GM21447 (cell line): ENCODE results near the gene SBF2.
A peak's percentile ranks its signal among the peaks of the same experiment; 100 is the strongest.
"Not testable (repeated sequence)": the region's sequence is repeated elsewhere in the genome, so short reads cannot be mapped to it uniquely, and the experiment has no call there.

Experiments
- ATAC-seq: cut with Tn5 transposase; IDR thresholded peaks from one replicate; pipeline ENCODE4 v1.9.1; 2021; ENCODE audit not compliant: unreplicated experiment

Gene SBF2

GRCh38 chr11:9962722-9963121 is 331.3 kb downstream of the SBF2 start:
- peak; percentile 97 for ATAC-seq

- no peak for ATAC-seq
Observed at GRCh38 chr11:9957072-9957471, 336.9 kb downstream of the SBF2 start.

- ATAC-seq: no peak
Observed at GRCh38 chr11:9956483-9956882, 337.5 kb downstream of the SBF2 start.

GRCh38 chr11:9955391-9955790 is 338.6 kb downstream of the SBF2 start:
- ATAC-seq: no peak

- no peak for ATAC-seq
Observed at GRCh38 chr11:9953994-9954626, 339.9 kb downstream of the SBF2 start.

- no peak for ATAC-seq
Observed at GRCh38 chr11:9952511-9953196, 341.4 kb downstream of the SBF2 start.

GRCh38 chr11:9951807-9952206 is 342.2 kb downstream of the SBF2 start:
- no peak for ATAC-seq

GRCh38 chr11:9950462-9950861 is 343.6 kb downstream of the SBF2 start:
- ATAC-seq: no peak

- no peak for ATAC-seq
Observed at GRCh38 chr11:9947231-9947864, 346.7 kb downstream of the SBF2 start.

- ATAC-seq: not testable (repeated sequence)
Observed at GRCh38 chr11:9945680-9946079, 348.3 kb downstream of the SBF2 start.

- ATAC-seq: no peak
Observed at GRCh38 chr11:9943386-9944110, 350.5 kb downstream of the SBF2 start.

- ATAC-seq: no peak
Observed at GRCh38 chr11:9941991-9942390, 352.0 kb downstream of the SBF2 start.

- not testable (repeated sequence) for ATAC-seq
Observed at GRCh38 chr11:9939150-9939549, 354.9 kb downstream of the SBF2 start.

- ATAC-seq: no peak
Observed at GRCh38 chr11:9936754-9937153, 357.3 kb downstream of the SBF2 start.

- ATAC-seq: not testable (repeated sequence)
Observed at GRCh38 chr11:9932843-9933242, 361.2 kb downstream of the SBF2 start.

- not testable (repeated sequence) for ATAC-seq
Observed at GRCh38 chr11:9930562-9931331, 363.3 kb downstream of the SBF2 start.

GRCh38 chr11:9927670-9928069 is 366.3 kb downstream of the SBF2 start:
- no peak for ATAC-seq

GRCh38 chr11:9923280-9923679 is 370.7 kb downstream of the SBF2 start:
- ATAC-seq: no peak

- no peak for ATAC-seq
Observed at GRCh38 chr11:9922806-9923205, 371.2 kb downstream of the SBF2 start.

- ATAC-seq: no peak
Observed at GRCh38 chr11:9916480-9916879, 377.5 kb downstream of the SBF2 start.

- ATAC-seq: no peak
Observed at GRCh38 chr11:9914064-9914463, 380.0 kb downstream of the SBF2 start.
